HG02981 (cell line): ENCODE results near the gene CELA2B.
"Not testable (repeated sequence)": the region's sequence is repeated elsewhere in the genome, so short reads cannot be mapped to it uniquely, and the experiment has no call there.

ENCODE experiments used
- ATAC-seq: cut with Tn5 transposase; IDR thresholded peaks from one replicate; pipeline ENCODE4 v1.9.1; 2021; ENCODE audit warnings: mild to moderate bottlenecking, moderate library complexity; ENCODE audit not compliant: unreplicated experiment

CELA2B gene

GRCh38 chr1:15492596-15492995 lies 16.7 kb downstream of the CELA2B start:
- no peak for ATAC-seq

- ATAC-seq, result no peak
Observed at GRCh38 chr1:15493869-15494390, 18.0 kb downstream of the CELA2B start.

GRCh38 chr1:15500184-15501178 lies 24.6 kb downstream of the CELA2B start:
- no peak for ATAC-seq

GRCh38 chr1:15501208-15502032 lies 25.5 kb downstream of the CELA2B start:
- ATAC-seq, result no peak

- no peak for ATAC-seq
Observed at GRCh38 chr1:15504436-15504835, 28.5 kb downstream of the CELA2B start.

DNA sequence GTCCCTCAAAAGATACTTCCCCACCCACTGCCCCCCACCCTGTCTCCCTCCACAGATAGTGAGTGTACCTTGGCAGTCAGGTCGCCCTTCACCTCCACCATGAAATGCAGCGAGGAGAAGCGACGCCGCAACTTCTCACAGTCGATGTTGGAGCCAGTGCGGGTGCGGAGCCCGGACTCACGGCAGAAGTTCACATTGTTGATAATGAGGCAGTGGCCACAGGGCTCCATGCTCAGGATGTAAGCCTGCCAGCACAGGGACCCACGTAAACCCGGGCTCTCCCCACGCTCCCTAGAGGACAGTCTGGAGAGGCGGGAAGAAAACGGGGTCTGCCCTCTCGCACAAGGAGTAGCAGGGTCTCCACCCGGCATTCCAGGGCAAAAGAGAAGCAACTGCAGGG lies 30.9 kb downstream of the CELA2B start:
- ATAC-seq, result no peak

GRCh38 chr1:15507278-15507677 lies 31.4 kb downstream of the CELA2B start:
- no peak for ATAC-seq

DNA sequence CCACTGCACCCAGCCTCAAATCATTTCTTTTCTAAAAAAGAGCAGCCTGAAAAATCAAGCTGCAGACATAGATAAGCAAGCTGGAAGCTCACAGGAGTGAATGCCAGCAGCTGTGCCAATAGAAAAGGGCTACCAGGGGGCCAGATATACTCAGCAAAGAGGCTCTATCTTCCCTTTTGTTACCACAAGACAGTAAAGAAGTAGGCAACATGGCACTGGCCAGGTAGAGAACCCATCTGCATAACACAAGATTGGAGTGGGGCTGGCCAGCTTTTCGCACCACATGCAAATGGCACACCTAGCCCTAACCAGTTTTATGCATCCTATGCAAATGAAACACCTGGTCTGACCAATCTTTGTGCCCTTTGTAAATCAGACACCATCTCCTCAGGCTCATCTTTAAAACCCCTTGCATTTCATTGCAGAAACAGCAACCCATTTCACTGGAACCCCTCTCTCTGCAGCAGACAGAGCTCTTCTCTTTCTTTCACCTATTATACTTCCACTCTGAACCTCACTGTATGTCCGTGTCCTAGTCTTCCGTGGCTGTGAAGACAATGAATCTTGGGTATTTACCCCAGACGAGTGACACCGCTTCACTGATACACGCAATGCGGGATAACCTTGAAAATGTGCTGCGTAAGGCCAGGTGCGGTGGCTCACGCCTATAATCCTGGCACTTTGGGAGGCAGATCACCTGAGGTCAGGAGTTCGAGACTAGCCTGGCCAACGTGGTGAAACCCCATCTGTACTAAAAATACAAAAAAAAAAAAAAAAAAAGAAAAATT lies 33.0 kb downstream of the CELA2B start:
- no peak for ATAC-seq

GRCh38 chr1:15509586-15509985 lies 33.7 kb downstream of the CELA2B start:
- no peak for ATAC-seq

DNA sequence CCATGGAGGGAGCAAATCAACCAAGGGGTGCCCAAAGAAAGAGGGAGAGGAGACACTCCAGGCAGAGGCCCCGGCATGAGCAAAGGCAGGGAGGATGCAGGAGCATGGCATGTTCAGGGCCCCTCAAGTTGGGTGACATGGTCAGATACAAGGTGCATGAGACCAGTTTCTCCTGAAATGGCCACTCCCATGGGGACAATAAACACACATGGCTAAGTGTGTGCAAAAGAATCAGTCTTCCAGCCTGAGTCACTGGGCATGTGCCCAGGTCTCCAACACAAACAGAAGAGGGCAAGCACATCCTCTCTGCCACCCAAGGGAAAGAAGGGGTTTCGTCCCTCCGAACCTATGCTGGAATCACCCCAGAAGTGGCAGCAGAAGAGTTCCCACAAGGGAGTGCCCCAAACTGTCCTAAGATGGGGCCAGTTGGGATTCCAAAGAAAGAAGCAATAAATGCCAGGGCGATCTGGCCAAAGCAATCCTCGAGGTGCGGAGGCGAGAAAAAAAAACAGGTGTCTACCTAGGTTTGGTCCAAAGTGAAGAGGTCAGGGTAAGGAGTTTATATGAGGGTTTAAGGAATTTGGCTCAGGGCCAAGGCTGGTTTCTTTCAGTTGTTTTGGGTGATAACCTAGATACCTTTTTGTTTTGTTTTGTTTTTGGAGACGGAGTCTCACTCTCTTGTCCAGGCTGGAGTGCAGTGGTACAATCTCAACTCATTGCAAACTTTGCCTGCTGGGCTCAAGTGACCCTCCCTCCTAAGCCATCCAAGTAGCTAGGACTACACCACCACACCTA lies 34.9 kb downstream of the CELA2B start:
- ATAC-seq, result no peak

GRCh38 chr1:15513192-15513591 lies 37.3 kb downstream of the CELA2B start:
- no peak for ATAC-seq

- ATAC-seq, result no peak
Observed at GRCh38 chr1:15513919-15514318, 38.0 kb downstream of the CELA2B start.

- not testable (repeated sequence) for ATAC-seq
Observed at GRCh38 chr1:15514557-15514956, 38.7 kb downstream of the CELA2B start.

- ATAC-seq, result no peak
Observed at GRCh38 chr1:15515022-15515663, 39.2 kb downstream of the CELA2B start.

- ATAC-seq, result no peak
Observed at GRCh38 chr1:15519625-15520024, 43.7 kb downstream of the CELA2B start.

DNA sequence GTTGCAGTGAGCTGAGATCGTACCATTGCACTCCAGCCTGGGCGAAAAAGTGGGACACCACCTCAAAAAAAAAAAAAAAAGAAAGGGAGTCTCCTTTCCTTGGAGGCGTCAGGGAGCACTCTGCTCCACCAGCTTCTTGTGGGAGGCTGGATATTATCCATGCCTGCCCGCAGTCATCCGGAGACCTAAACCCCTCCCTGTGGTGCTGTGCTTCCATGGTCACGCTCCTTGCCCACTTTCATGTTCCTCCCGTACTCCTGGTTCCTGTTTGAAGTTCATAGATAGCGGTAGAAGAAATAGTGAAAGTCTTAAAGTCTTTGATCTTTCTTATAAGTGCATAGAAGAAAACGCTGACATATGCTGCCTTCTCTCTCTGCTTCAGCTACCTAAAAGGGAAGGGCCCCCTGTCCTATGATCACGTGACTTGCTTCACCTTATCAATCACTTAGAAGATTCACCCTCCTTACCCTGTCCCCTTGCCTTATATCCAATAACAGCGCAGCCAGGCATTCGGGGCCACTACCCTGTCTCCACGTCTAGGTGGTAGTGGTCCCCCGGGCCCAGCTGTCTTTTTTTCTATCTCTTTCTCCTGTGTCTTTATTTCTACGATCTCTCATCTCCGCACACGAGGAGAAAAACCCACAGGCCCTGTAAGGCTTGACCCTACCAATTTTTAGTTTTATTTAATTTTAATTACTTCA lies 45.5 kb downstream of the CELA2B start:
- ATAC-seq, result not testable (repeated sequence)

- ATAC-seq, result no peak
Observed at GRCh38 chr1:15522551-15522950, 46.6 kb downstream of the CELA2B start.

DNA sequence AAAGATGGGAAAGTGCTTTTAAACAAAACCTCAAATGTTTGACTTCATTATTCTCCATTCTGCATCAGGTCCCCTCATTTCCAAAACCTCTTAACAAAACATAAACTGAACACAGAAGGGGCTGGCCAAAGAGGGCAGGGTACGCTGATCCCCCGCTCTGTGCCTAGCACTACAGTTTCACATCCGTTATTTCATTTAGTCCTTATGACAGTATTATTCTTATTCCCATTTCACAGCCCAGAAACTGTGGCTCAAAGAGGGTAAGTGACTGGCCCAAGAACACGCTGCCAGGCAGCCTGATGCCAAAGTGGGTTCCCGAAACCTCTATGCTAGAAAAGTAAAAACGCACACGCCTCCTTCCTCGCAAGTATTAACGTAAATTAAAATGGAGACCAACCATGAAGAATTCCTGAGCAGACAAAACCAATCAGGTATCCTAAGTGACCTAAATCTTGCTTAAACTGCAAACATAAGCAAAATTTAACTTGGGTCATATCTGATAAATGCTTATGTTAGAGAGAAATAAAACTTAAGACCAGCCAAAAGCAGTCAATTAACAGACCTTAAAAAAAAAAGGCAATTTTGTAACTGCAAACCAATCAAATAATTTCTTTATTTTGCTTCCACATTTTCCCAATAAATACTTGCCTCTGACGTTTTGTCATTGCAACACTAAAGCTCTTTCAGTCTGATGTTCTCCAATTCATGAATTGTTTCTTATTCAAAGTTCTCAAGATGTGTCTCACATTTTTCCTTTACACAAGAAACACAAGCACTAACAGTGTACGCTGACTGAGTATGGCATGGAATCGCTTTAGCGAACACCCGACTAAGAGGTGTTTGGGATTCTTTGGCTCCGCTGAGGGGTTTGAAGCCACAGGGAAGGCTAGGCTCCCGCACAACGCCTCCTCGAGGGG lies 47.5 kb downstream of the CELA2B start:
- no peak for ATAC-seq
